ENCODE measurements around the gene MSI2.

Gene MSI2

GRCh38 chr17:57372156-57372555 lies 115.8 kb downstream of the MSI2 start:
- DNase-seq: no peak

DNA sequence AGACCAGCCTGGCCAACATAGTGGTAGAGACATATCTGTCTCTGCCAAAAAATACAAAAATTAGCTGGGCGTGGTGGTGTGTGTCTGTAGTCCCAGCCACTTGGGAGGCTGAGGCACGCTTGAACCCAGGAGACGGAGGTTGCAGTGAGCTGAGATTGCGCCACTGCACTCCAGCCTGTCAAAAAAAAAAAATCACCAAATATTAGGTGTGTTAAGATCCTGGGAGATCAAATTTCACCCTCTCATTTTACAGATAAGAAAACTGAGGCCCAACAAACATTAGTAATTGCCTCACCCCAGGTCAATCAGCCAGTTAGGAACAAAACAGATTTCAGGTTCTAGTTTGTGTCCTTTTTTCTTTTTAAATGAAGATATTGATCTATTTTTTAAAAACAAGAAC lies 116.7 kb downstream of the MSI2 start:
- no peak for DNase-seq

DNA sequence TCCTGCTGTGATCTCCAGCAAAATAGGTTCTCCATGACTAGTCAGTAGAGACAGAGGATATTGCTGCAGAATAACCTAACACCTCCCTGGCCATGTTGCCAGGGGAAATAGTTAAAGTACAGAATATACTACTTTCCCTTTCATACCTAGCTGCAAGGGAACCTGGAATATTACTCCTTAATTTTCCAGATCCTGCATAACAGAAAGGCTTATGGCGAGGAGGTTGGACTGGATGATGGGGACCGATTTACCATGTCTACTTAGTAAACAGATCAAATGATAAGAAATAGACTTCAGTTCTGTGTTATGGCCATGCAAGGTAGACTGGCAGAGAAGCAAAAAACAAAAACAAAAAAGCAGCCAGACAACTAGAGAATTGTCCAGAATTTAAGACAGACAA lies 117.4 kb downstream of the MSI2 start:
- DNase-seq: no peak

DNA sequence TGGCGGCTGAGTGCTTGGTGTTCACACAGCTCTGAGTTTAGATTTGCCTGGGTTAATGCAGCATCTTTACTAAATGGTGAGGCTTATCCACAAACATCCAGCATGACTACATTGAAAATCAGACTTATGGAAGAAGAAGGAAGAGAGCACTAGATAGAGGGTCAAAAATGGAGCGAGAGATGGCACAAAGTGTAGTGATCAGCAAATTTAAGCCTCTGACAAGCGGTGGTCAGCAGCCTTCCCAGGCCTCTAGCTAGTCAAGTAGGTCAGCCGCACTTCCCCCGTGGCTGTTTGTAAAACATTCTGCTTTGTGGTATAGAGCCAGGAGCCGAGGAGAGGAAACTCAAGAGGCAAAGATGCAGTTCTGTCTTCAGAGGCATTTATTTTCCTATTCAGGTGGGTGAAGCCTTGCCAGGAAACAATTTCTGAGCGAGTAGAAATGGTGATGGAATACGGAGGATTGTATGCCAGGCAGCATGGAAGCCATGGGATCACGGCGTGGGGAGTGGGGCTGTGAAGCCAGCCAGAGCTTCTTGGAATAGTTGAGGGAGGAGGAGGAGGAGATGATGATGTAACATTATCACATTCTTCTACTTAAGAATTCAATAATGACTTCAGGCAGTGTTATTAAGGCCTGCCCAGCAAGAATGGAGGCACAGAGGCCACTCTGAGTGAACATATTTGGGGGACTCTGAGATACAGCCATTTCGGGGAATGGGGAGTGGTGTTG lies 118.9 kb downstream of the MSI2 start:
- no peak for DNase-seq

GRCh38 chr17:57375770-57376225 lies 119.5 kb downstream of the MSI2 start:
- no peak for DNase-seq

- no peak for DNase-seq
Measured at GRCh38 chr17:57377094-57377493, 120.8 kb downstream of the MSI2 start.

DNA sequence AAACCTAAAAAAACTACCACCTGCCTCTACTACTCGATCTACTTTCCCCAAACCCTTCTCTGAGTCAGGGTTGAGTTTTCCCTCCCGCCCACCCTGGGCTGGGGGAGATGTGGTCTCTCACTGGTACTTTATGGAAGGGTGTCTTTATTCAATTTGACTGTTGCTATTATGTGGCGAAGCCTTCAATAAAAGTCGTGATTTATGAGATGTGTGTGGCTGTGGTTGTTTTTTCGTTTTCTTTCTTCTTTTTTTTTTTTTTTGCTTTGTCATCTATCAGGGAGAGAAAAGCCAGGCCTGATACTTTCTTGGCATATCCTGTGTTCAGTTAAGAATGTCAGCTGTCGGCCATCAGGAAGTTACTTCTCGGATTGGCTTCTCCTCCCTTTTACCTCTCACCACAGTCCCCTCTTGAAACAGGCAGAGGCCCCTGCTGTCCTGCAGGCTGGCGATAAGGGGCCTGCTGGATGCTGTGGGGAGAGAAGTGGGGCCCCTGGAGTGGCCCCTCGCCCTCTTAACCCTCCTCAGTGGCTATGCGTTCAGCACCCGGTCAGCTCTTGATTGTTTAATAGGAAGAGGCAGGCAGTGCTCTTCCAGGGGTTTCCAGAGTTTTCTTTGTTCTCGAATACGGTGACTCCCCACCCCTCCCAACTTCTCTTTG lies 123.0 kb downstream of the MSI2 start:
- no peak for DNase-seq

- no peak for DNase-seq
Measured at GRCh38 chr17:57379895-57380434, 123.6 kb downstream of the MSI2 start.

DNA sequence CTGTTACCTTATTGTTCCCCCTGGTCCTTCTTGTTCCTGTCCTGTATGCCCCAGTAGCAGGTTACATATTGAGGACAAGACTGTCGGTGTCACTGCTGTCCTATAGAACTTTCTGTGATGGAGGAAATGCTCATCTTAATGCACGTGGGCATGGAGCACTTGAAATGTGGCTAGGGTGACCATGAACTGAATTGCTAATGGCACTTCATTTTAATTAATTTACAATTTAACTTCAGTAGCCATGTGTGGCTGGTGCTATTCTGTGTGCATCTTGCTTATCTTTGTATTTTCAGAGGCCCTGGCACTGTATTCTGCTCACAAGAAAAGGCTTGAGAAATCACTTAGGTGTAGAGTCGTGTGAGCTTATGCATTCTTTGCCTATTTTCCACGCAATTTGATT lies 125.2 kb downstream of the MSI2 start:
- DNase-seq: no peak

DNA sequence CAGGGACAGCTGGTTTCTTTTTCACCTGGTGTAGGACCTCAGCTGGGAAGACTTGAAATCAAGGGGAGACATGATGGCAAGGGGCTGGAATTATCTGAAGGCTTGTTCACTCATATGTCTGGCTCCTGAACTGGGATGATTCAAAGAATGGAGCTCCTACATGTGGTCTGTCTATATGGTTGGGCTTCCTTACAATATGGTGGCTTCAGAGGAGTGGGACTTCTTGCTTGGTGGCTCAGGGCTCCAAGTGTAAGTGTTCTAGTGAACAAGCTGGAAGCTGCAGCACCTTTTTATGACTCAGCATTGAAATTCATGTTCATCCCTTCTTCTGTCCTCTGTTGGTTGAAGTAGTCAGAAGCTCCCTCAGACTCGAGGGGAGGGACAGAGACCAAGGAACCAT lies 127.9 kb downstream of the MSI2 start:
- no peak for DNase-seq

- DNase-seq: no peak
Measured at GRCh38 chr17:57385975-57386374, 129.7 kb downstream of the MSI2 start.

DNA sequence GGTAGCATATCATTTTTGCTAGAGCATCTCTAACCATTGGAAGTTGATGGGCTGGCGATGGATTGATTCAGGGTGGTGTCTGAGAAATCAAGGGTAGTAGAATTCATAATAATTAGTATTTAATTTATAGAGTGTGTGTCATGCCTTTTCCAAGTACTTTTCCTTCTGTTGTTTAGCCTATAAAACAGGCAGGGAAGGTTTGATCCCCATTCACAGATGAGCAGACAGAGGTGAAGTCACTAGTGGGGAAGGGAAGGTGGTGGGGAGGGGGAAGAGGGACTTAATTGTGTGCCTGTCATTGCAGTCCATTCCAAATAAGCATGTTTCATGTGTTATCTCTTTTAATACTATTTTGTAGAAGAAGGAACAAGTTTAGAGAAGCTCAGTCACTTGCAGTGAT lies 131.3 kb downstream of the MSI2 start:
- no peak for DNase-seq

DNA sequence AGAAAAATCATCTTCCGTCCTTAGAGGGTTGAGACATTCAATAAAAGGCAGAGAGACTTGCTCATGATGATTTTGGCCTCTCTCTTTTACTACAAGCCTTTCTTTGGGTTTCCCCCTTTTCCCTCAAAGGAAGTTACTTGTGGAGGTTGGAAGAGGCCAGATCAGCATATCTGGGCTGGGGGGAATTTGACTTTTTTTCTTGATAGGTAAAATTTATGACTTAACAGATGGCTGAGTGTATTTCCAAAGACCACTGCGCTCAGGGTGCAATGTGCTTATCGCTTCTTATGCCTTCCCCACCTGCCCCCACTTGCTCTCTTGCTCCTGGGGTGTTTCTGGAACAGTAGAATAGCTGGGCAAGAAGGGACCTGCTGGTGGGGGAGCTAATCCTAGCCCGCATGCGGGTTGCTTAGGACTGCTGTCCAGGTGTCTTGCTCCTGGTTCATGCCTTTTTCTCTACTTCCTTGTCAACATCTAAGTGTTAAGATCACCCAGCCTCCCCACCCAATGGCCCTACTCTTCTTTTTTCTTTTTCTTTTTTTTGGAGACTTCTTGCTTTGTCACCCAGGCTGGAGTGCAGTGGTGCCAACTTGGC lies 131.9 kb downstream of the MSI2 start:
- peak; percentile 60 for DNase-seq

GRCh38 chr17:57389473-57389872 lies 133.2 kb downstream of the MSI2 start:
- DNase-seq: no peak

- peak; percentile 76 for DNase-seq
Measured at GRCh38 chr17:57391076-57391825, 134.9 kb downstream of the MSI2 start.

DNA sequence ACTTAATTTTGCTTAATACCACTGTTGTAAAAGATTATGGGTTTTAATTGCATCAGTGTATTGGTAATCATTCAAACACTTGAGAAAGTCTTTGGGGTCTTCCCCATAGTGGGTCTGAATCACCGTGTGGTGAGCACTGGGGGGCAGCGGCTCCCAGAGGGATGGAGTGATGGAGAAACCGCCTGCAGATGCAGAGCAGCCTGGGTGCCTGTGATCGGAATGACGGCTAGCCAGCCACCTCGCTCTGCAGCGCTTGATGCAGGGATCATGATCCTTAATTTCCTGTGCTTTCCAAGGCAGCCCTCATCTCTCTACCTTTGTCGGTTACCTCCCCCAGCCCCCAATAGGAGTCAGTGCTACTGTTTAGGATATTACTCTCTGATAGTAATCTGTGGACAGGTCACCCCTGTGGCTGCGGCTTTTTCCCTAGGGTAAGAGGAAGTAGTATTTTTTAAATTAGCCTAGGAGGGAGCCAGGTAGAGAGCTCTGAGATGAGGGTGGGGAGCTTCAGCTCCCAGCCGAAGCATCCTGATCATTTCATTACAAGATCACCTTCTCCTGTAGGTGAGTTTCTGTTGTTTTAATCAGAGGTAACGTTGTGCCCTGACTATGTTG lies 135.6 kb downstream of the MSI2 start:
- DNase-seq: no peak

- no peak for DNase-seq
Measured at GRCh38 chr17:57393368-57393767, 137.0 kb downstream of the MSI2 start.

GRCh38 chr17:57394375-57394774 lies 138.1 kb downstream of the MSI2 start:
- no peak for DNase-seq

GRCh38 chr17:57395721-57396321 lies 139.5 kb downstream of the MSI2 start:
- no peak for DNase-seq

- DNase-seq: peak; percentile 98
Measured at GRCh38 chr17:57396511-57396921, 140.2 kb downstream of the MSI2 start.

GRCh38 chr17:57397402-57397801 lies 141.1 kb downstream of the MSI2 start:
- no peak for DNase-seq

DNA sequence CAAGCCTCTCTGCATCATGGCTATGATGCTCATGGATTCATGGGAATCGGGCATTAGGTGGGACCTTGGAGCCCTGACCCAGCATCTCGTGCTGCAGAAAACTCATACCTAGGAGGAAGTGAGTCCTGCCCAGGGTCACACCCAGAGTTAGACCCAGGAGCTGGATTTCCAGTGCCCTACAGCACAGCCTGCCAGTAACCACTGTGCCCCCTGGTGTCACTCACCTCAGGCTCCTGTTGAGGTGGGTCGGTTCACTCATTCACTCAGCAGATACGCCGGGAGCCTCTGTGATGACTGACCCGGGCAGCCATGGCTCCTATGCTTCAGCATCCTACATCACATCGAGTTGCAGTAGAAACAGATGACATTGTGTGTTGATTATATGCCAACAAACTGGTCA lies 143.4 kb downstream of the MSI2 start:
- DNase-seq: no peak
